ENCODE results near the gene ADGRF1.
A peak's percentile ranks its signal among the peaks of the same experiment; 100 is the strongest.

ADGRF1 gene

GRCh38 chr6:46973029-46973428 lies 69.1 kb downstream of the ADGRF1 start:
- no peak for DNase-seq

DNA sequence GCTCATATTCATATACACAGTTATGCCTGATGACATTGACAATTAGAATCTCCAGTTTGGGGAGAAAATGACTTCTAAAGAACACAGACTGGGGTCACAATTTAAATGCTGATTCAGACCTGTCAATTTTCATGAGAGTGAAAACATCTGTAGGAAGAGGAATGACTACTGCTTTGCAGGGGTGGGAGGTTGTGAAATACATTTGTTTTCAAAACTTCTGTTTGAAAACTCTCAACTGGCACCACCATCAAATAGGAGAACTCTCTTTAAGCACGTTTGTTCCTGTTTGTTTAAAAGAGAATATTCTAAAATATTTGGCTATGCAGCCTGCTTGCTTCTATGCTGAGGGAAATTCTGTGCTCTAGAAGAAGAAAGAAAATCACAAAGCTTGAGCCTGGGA lies 69.6 kb downstream of the ADGRF1 start:
- peak; percentile 63 to 78 (median 72) for DNase-seq

DNA sequence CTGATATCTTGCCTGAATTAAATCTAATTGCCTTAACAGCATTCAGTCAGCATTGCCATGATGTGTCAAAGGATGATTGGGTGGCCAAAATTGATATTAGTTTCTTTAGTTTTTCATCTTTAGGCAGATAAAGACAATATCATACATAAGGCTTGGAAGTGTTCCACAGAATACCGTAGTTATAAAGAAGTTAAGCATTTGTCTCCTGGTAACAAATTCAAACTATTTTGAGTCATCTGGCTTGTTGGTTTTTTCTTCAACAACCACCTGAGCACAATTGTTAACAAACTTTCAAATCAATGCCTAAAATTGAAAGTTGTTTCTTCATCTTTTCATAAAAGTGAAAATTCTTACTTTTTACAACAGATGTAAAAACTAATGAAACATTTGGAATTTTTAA lies 72.9 kb downstream of the ADGRF1 start:
- DNase-seq = peak in 1 of 3 donors; percentile 9

DNA sequence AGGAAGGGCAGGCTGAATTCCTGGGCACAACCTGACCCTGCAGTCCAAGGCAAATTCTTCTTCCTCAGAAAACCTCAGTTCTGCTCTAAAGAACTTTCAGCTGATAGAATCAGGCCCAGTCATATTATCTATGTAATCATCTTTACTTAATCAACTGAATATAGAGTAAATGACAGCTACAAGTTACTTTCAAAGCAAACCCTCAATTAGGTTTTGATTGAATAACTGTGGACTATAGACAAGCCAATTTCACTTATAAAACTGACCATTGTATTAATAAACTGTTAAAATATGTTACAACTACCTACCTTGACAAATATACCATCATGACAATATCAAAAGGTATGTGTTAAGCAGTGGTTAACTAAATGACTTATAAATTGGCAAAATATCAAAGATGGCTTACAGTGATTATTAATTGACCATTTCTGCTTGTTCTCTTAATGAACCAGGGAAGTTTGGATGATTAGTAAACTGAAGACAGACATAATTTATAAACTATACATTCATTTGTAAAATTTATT lies 74.2 kb downstream of the ADGRF1 start:
- no peak for DNase-seq

DNA sequence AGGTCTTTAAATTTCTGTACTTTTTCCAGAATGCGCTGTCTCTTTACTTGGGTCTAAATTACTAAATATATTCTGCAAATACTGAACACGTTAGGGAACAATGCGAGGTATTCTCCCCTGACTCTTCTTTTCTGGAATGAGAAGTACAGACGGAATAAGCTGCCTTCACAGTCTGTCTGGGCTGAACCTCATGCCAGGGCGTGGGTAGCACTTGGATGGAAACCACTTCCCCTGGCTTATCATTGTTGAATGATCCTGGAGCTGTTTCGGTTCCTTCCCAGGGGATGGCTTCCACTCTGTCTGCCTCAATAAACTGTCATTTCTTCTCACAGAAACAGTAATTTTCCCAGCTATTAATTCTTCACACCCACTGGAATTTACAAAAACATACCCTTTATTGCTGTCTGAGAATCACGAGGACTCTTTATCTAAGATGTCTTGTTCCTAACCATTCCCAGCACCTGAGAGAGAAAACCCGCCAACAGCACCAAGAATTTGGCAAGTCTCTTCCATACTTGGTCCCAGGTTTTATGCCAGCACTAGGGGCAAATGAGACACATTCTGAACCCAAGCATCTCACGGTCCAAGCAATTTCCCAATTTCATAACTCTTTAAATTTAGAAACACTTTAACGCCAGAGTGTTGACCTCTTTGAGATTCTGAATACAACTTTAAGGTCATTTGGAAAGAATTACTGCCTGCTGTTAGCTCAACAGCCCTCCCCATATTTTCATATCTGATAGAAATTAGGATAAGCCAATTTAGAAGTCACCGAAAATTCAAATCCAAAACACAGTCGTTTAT lies 77.2 kb downstream of the ADGRF1 start:
- DNase-seq = peak in 1 of 3 donors; percentile 11

- DNase-seq = no peak
These were observed 78.5 kb downstream of the ADGRF1 start for GRCh38 chr6:46963626-46964025.

GRCh38 chr6:46963039-46963438 lies 79.1 kb downstream of the ADGRF1 start:
- DNase-seq = no peak

DNA sequence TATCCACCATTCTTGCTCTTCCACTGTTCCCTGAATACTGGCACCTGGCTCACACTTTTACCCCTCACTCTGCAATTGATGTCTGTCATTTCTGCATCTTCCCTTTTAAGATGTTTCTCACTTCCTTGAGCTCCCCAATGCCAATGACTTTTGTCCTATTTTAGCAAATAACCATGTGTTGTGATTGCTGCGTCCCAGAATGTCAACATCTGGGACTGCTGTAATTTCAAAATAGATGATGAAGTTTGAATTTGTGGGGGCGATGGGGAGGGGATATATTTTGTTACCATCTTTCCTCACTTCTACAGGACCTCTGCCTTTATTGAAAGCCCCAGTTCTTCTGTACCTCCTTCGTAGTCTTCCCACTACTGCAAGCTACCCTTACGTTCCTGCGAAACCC lies 80.4 kb downstream of the ADGRF1 start:
- peak; percentile 29 to 50 (median 35) for DNase-seq

GRCh38 chr6:46961232-46961631 lies 80.9 kb downstream of the ADGRF1 start:
- DNase-seq = peak; percentile 57 to 72 (median 72)

- no peak for DNase-seq
These were observed 82.7 kb downstream of the ADGRF1 start for GRCh38 chr6:46959419-46959818.

GRCh38 chr6:46956409-46956808 lies 85.7 kb downstream of the ADGRF1 start:
- no peak for DNase-seq

DNA sequence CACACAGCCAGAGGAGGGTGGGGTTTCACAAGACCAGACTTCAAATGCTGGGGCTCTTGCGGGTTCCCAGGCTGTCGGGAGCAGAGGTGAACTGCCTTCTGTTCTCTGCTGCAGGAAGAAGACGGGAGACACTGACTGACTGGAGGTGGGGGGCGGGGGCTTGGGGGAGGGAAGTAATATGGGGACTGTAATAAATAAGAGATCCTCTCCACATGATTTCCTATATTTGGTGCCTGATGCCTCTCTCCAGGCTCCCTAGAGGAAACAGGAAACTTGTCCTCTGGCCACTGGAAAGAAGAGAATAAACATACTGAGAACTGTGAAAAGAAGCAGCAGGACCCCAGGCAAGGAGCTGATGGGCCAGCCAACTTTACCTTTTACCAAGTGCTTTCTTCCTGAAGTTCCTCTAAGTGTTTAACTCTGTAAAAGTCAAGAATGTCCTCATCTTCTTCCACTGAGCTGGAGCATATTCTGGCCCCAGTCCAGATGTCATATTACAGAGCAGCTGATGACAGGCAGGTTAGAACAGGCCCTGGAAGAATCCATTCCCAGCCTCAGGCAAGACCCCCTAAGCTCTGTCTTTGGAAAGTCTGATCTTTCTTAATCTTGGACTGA lies 87.2 kb downstream of the ADGRF1 start:
- no peak for DNase-seq

- no peak for DNase-seq
These were observed 88.2 kb downstream of the ADGRF1 start for GRCh38 chr6:46953921-46954320.

GRCh38 chr6:46949632-46950280 lies 92.4 kb downstream of the ADGRF1 start:
- DNase-seq = no peak

- no peak for DNase-seq
These were observed 93.4 kb downstream of the ADGRF1 start for GRCh38 chr6:46948699-46949098.

All from suppressor macrophage treated with lipopolysaccharide for 1 hour (primary cell).